Vagina (tissue), 2 donors: ENCODE data around the gene ARID1B. TPM values are rescaled to one million over a fixed set of nuclear protein-coding genes. Genes with fewer than 3 reads are reported as not detected.

Experiments
- DNase-seq, 2 donors: peaks; one replicate each; pipeline ENCODE4 v3.0.0-alpha.2; 2017; ENCODE audit errors: extremely low spot score in 2 of 2
- H3K27ac ChIP-seq: fragments of 200-600 bp; sonication (generic); one replicate; pipeline ENCODE4 v1.5.1; 2019
- H3K27me3 ChIP-seq: fragments of 200-600 bp; sonication (generic); one replicate; pipeline ENCODE4 v1.5.1; 2019
- H3K36me3 ChIP-seq, 2 donors: fragments of 200-600 bp; sonication (generic); one replicate each; pipeline ENCODE4 v1.5.1; 2017 to 2019
- H3K4me1 ChIP-seq: fragments of 200-600 bp; sonication (generic); one replicate; pipeline ENCODE4 v1.5.1; 2019
- H3K4me3 ChIP-seq, 2 donors: fragments of 200-600 bp; sonication (generic); 1 replicate in 1 of 2; 2 replicates in 1 of 2; pipeline ENCODE4 v1.5.1; 2016 to 2019
- H3K9me3 ChIP-seq: fragments of 200-600 bp; sonication (generic); one replicate; pipeline ENCODE4 v1.5.1; 2019
- POLR2A ChIP-seq, 2 donors: fragments of 450-650 bp; IDR thresholded peaks; one replicate each; pipeline ENCODE4 v1.6.1; 2017; ENCODE audit warnings: antibody characterized with exemption in 2 of 2, mild to moderate bottlenecking in 2 of 2, moderate library complexity in 2 of 2
- POLR2AphosphoS5 ChIP-seq, 2 donors: sonication (generic); formaldehyde crosslinking; IDR thresholded peaks; one replicate each; pipeline ENCODE4 v1.9.0; 2017; ENCODE audit warnings: antibody characterized with exemption in 2 of 2, mild to moderate bottlenecking in 2 of 2, low read depth in 1 of 2; ENCODE audit not compliant: insufficient read depth in 1 of 2
- intact Hi-C: fragments of 100-400 bp; cut with DNase I; formaldehyde crosslinking; loops from one replicate; pipeline ENCODE4 v1.15.1; 2023
- total RNA-seq: library from RNA; depleted of rRNA; stranded (reverse); fragments of >200 nt; gene quantifications from one replicate; pipeline ENCODE4 v1.2.3, GENCODE V29; 2016
- TF ChIP-seq, protein P1 (sequence below), 3 experiments: fragments of 450-650 bp in 2 of 3; fragments of 200-600 bp in 1 of 3; sonication (generic) in 1 of 3; IDR thresholded peaks; one replicate each; pipeline ENCODE4 v1.5.1; 2017 to 2019; ENCODE audit warnings: antibody characterized with exemption in 3 of 3, mild to moderate bottlenecking in 2 of 3, moderate library complexity in 2 of 3

ARID1B gene
- total RNA-seq, 1 donor from 2014 or later: 141 TPM

DNA sequence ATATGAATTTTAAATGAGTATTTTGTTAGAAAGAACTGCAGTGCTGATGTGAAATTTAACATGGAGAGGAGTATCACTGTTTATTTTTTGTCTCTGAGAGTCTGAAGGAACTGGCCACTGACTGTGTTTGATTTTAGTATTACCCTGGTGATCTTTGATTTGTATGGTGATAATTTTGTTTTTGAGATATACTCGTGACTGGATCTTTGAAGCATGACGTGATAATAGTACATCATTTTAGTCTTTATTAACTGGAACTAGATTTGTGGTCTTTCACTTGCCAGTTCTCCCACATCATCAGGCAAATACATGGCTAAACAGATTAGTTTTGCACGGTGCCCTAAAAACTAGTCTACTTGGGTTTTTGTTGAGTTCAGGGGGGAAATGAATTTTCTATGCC, 55.5 kb downstream of the ARID1B start:
- H3K4me1 ChIP-seq: peaks cover 44% of the 10 kb centered on the region
- no peak for DNase-seq
- H3K27me3 ChIP-seq: no peaks in the 10 kb centered on the region
- no peak for TF ChIP-seq POLR2AphosphoS5 (IDR thresholded peaks at IDR 0.05; ENCODE audit: insufficient read depth in 1 of 2, low read depth in 1 of 2)
- TF ChIP-seq, protein P1, sequence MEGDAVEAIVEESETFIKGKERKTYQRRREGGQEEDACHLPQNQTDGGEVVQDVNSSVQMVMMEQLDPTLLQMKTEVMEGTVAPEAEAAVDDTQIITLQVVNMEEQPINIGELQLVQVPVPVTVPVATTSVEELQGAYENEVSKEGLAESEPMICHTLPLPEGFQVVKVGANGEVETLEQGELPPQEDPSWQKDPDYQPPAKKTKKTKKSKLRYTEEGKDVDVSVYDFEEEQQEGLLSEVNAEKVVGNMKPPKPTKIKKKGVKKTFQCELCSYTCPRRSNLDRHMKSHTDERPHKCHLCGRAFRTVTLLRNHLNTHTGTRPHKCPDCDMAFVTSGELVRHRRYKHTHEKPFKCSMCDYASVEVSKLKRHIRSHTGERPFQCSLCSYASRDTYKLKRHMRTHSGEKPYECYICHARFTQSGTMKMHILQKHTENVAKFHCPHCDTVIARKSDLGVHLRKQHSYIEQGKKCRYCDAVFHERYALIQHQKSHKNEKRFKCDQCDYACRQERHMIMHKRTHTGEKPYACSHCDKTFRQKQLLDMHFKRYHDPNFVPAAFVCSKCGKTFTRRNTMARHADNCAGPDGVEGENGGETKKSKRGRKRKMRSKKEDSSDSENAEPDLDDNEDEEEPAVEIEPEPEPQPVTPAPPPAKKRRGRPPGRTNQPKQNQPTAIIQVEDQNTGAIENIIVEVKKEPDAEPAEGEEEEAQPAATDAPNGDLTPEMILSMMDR (IDR thresholded peaks at IDR 0.05): no peak
- no peak for TF ChIP-seq POLR2A (IDR thresholded peaks at IDR 0.05)
- H3K9me3 ChIP-seq: no peaks in the 10 kb centered on the region
- H3K4me3 ChIP-seq: no peak overlapping the region
- H3K36me3 ChIP-seq: no peaks in the 10 kb centered on the region
- no peak overlapping the region for H3K27ac ChIP-seq
- intact Hi-C loops: no loop called here

DNA sequence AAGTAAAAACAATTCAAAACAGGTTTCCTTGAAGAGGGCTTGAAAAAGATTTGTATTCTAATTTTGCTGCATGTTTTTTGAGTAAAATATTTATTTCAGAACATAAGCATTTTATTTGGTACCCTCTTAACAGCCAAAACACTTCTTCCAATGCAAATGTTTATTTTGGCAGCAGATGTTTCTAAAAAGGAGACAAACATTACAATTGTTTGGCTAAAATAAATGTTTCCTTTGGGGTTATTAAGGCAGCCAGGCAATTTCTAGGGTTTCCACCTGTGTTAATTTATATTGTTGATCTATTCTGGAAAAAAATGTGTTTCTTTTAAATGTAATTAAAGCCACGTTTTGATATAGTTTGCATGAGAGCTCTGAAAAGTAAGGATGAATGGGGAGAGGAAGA, 56.6 kb downstream of the ARID1B start:
- peaks cover 37% of the 10 kb centered on the region for H3K4me1 ChIP-seq
- no peak overlapping the region for H3K4me3 ChIP-seq
- no peak for DNase-seq
- intact Hi-C loops: no loop called here
- H3K9me3 ChIP-seq: no peaks in the 10 kb centered on the region
- no peaks in the 10 kb centered on the region for H3K27me3 ChIP-seq
- no peaks in the 10 kb centered on the region for H3K36me3 ChIP-seq
- no peak overlapping the region for H3K27ac ChIP-seq
- TF ChIP-seq, protein P1 (IDR thresholded peaks at IDR 0.05): no peak
- TF ChIP-seq POLR2AphosphoS5 (IDR thresholded peaks at IDR 0.05; ENCODE audit: insufficient read depth in 1 of 2, low read depth in 1 of 2) (no peak), POLR2A (IDR thresholded peaks at IDR 0.05) (no peak)

DNA sequence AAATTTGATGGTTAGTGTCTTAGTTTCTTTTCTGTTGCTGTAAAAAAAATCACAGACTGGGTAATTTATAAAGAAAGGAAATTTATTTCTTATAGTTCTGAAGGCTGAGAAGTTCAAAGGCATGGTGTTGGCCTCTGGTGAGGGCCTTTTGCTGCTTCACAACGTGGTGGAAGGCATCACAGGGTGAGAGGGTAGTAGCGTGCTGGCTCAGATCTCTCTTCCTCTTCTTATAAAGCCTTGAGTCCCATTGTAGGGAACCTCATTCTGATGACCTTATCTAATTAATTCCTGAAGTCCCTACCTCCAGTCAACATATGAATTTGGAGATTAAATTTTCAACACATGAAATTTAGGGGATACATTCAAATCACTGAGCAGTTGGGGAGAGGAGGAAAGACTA, 62.0 kb downstream of the ARID1B start:
- DNase-seq: no peak
- Histone ChIP-seq H3K4me1 (peaks cover 59% of the 10 kb centered on the region), H3K27ac (no peak overlapping the region), H3K9me3 (no peaks in the 10 kb centered on the region), H3K27me3 (no peaks in the 10 kb centered on the region), H3K4me3 (no peak overlapping the region), H3K36me3 (no peaks in the 10 kb centered on the region)
- intact Hi-C loops: no loop called here
- TF ChIP-seq POLR2AphosphoS5 (IDR thresholded peaks at IDR 0.05; ENCODE audit: insufficient read depth in 1 of 2, low read depth in 1 of 2) (no peak), POLR2A (IDR thresholded peaks at IDR 0.05) (no peak)
- TF ChIP-seq, protein P1 (IDR thresholded peaks at IDR 0.05): no peak

DNA sequence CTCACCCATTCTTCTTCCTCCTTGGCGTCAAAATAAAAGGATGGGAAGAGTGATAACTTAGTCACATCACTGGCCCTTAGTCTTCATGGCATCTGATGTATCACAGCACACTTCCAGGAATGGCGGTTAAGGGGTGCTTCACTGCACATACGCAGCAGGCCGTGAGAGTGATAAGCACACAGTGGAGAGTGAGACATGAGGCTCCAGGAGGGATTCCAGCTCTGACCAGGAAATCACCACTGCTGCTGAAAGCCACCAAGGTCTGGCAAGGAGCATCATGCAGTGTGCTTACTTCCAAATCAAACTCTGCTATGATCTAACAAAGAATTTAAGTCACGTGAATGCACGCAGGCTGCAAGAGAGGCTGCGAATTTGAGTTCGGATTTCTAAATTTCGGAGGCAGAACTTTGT, 62.4 kb downstream of the ARID1B start:
- no peaks in the 10 kb centered on the region for H3K9me3 ChIP-seq
- TF ChIP-seq POLR2A (IDR thresholded peaks at IDR 0.05) (no peak), POLR2AphosphoS5 (IDR thresholded peaks at IDR 0.05; ENCODE audit: insufficient read depth in 1 of 2, low read depth in 1 of 2) (no peak)
- TF ChIP-seq, protein P1 (IDR thresholded peaks at IDR 0.05): no peak
- DNase-seq: no peak
- H3K36me3 ChIP-seq: no peaks in the 10 kb centered on the region
- intact Hi-C loops: no loop called here
- H3K27ac ChIP-seq: no peak overlapping the region
- no peaks in the 10 kb centered on the region for H3K27me3 ChIP-seq
- H3K4me3 ChIP-seq: no peak overlapping the region
- H3K4me1 ChIP-seq: peaks cover 62% of the 10 kb centered on the region

DNA sequence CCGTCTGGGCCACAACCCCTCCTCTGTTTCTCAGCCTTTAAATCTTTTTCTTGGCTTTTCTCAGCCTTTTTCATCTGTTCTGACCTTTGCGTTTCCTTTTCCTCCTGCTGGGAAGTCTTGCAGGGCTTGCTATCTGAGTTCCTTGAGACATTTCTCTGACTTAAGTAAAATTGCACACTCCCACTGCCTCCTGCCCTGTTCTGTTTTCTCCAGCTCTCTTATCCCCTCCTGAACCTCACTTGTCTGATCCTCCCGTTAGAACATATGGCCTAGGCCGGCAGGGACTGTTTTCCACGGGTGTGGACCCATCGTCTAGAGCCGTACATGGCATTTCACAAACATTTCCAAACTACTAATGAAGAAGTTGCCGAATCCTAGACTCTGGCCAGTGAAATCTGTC, 63.0 kb downstream of the ARID1B start:
- Histone ChIP-seq H3K4me1 (peaks cover 68% of the 10 kb centered on the region), H3K36me3 (no peaks in the 10 kb centered on the region), H3K27ac (peak overlapping the region; percentile 21), H3K27me3 (no peaks in the 10 kb centered on the region), H3K9me3 (no peaks in the 10 kb centered on the region), H3K4me3 (no peak overlapping the region)
- DNase-seq: no peak
- no peak for TF ChIP-seq POLR2AphosphoS5 (IDR thresholded peaks at IDR 0.05; ENCODE audit: insufficient read depth in 1 of 2, low read depth in 1 of 2)
- TF ChIP-seq, protein P1 (IDR thresholded peaks at IDR 0.05): no peak
- TF ChIP-seq POLR2A (IDR thresholded peaks at IDR 0.05): no peak
- intact Hi-C loops: no loop called here
